HG03025 (cell line): ENCODE data around the gene HGF.

Source experiments
- ATAC-seq: cut with Tn5 transposase; IDR thresholded peaks from one replicate; pipeline ENCODE4 v1.9.1; 2021; ENCODE audit warnings: mild to moderate bottlenecking, moderate library complexity; ENCODE audit not compliant: unreplicated experiment, low FRiP score

Gene HGF

GRCh38 chr7:81776948-81777630 is 7.2 kb upstream of the HGF start:
- no peak for ATAC-seq

DNA sequence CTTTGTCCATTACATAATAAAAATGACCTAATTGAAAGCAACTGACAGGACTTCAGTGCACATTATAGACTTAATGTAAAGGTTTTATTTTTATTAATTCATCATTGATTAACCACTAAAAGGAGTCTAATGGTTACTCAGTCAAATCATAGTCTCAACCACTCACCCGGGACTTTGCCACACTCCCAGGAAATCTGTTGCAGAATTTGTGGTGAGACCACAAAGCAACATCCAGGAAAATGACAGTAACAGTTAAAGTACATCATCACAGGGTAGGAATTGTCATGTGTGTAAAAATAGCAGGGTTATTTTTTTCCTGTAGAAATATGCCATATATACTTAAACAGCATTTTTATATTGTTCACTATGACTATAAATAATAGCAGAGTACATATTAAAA is 6.3 kb upstream of the HGF start:
- no peak for ATAC-seq

DNA sequence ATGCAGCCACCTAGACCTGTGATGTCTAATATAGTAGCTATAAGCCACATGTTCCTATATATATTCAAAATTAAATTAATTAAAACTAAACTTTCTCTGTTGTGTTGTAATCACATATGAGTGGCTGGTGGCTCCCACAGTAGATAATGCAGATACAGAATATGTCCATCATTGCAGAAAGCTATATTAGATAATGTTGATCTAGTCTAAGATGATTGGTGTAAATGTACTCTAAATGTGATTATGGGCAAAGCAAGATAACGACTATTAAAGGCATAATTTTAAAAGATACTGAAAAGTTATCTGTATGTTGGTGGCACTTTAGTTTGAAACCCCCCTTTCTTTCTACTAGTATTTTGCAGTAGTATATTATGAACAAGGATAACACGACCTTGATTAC is 5.7 kb upstream of the HGF start:
- ATAC-seq = no peak

- no peak for ATAC-seq
Measured at GRCh38 chr7:81774551-81774950, 4.7 kb upstream of the HGF start.

DNA sequence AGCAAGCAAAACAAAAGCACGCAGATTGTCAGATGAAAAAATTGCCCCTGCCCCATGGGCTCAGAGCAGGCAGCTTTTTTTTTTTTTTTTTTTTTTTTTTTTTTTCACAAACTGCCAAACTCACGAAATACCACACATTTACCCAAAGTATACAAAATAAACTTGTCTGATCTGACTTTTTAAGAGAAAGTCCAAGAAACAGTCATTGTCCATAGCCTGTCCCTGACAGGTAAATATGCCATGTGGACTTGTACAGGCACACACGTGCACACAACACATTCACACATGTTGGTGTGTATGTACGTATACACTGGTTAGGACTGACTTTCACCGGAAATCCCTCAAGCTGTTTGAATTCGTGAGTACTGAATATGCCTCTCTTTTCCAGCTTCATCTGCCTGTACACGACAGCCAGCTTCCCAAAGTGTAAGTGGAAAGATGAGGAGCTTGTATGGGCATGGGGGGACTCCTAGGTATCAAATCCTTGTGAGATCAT is 929 bp upstream of the HGF start:
- ATAC-seq = no peak

DNA sequence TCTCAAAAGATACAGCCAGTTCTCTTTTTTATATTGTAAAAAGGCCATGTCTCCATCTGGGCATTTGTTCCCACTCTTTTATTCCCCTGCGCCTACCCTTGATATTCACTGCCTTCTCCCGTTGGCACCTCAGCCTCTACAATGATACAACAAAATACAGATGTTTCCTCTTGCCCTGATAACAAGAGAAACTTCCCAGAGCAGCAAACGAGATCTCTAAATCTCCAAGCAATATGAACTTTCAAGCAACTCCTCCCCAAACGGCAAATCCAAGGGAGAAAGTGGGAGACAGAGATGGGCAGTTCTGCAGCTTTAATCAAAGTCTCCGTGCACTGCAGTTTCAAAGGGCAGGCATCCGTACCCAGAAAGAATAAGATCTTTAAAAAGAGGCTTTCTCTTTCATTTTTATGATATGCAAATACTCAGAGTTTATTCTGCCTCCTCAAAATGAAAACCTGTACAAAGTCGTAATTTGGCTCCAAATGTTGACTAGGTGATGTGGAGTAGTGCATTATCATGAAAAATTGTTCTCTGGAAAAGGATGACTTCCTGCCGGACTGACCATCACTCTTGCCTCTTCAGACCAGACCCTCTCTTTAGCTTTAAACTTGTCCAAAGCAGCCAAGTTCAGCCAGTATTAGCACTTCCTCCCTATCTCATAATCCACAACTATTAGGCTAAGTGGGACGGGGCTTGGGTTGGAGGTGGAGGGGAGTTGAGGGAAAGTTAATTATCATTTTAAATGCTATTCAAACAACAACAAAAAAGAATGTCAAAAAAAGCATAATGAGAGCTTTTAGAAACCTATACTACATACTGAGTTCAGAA is 682 bp downstream of the HGF start:
- ATAC-seq = no peak

GRCh38 chr7:81767926-81768325 is 1.9 kb downstream of the HGF start:
- no peak for ATAC-seq

DNA sequence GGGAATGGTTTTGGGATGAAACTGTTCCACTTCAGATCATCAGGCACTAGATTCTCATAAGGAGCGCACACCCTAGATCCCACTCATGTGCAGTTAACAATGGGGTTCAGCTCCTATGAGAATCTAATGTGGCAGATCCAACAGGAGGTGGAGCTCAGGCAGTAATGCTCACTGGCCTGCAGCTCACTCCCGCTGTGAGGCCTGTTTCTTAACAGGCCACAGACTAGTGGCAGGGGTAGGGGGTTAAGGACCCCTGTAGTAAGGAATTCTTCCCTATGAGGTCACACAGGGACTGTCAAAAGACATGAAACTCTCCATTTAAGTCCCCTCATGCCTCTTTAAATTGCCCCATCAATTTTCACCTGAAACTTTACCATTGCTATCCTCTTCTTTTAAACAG is 8.0 kb downstream of the HGF start:
- no peak for ATAC-seq

GRCh38 chr7:81761031-81761430 is 8.8 kb downstream of the HGF start:
- no peak for ATAC-seq

DNA sequence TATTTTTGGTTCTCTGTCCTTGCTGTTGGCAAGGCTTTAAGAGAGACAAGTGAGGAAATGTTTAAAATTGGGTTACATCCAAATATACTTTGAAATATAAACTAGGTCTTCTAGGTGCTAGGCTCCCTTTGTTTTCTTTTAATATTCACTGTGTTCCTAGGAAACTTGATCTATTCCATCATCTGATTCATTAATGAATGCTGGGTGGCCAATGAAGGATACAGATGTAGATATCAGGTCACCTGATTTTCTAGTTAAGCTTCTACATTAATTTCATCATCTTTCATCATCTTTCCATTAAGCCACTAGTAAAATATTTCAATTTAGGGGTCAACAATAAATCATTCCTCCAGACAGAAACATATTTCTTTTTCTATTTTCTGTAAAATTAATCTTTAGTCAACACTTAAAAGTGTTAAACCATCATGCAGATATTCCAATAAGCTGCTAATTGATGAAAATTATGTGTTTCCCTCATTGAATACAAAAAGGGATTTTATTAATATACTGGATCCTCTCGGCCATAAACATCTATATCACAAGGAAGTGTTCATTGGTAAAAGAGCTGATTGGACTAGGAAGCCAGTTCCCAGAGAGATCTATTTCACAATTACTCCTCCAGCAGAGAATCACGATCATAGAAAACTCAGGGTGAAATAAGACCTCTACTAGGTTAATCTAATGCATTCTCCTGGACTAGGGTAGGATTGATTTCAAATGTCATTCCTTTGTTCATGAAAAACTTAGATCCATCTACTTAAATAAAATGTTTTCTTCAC is 14.7 kb downstream of the HGF start:
- no peak for ATAC-seq

GRCh38 chr7:81753392-81753791 is 16.5 kb downstream of the HGF start:
- ATAC-seq = no peak

DNA sequence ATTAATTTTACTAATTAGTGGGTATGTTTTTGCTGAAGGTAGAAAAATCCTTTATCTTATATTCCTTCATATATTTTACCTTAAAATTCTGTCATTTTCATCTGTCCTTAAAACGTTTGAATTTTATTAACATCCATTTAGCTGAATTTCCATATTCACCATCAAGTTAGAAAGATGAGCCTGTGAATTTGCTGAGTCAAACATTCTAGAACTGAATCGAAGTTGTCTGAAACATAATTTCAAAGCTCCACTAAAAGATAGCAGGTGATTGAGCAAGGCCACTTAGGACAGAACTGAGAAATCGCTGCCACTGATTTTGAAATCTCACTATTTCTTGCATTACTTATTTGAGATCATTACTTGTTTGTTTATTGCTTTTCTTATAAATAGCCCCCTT is 17.5 kb downstream of the HGF start:
- ATAC-seq = no peak

- no peak for ATAC-seq
Measured at GRCh38 chr7:81751619-81752317, 18.1 kb downstream of the HGF start.

GRCh38 chr7:81745637-81746036 is 24.2 kb downstream of the HGF start:
- ATAC-seq = no peak

DNA sequence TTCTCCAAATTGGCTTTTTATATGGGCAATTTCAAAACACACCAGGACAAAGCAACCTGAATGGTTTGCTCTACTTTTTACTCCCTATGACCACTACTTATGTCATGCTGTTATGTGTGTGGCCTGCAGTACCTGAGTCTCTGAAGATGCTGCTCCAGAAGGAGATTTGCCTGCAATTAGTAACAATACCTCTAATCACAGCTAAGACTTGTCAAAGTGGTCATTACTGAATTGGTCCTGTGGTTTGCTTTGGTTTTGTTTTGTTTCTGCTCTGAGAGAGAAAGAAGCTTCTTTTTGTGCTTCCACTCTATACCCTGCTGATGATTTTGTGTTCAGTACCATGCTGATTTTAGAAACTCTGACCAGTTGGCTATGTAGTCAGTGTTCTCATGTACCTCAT is 25.5 kb downstream of the HGF start:
- no peak for ATAC-seq

DNA sequence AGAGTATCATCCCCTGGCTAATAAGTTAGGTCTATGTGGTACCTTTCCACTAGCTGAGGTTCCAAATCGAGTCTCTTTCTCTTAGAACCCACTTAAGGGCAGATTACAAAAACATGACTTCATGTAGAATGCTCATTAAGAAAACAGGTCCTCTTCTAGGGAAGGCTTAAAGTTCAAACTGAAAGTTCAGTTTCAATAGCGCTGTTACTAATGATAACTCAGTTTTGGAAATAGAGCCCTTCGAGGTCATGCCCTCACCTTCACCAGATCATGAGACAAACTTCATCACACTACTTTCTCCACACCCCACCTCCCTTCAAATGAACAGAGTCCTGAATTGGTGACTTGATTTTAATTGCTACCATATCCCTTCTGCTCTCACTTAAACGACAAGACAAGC is 26.2 kb downstream of the HGF start:
- ATAC-seq = no peak

DNA sequence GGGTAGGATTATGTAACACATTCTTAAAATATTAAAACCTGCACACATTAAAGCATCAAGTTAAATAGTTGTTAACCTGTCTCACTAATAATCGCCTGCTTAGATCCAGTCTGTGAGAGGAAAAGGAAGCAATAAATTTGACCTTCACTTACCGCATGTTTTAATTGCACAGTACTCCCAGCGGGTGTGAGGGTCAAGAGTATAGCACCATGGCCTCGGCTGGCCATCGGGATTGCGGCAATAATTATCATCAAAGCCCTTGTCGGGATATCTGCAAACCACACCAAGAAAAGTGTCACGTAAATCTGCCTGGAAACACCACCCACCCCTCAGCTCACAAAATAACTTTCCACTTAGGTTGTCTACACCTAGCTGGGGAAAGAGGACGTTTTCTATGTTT is 26.6 kb downstream of the HGF start:
- no peak for ATAC-seq

DNA sequence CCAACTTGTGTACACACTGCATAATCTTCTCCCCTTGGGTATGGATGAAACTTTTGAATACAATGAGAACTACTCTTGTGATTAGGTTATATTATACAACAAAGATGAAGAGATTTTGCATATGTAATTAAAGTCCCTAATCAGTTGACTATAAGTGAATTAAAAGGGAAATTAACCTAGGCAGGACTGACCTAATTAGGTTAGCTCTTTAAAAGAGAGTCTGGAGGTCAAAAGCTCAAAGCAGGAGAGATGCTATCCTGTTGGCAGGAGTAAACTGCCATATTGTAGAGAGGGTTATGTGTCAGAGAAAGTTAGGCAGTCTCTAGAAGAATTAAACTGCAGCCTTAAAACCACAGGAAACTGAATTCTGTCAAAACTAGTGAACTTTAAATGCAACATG is 29.4 kb downstream of the HGF start:
- no peak for ATAC-seq

- no peak for ATAC-seq
Measured at GRCh38 chr7:81736091-81736490, 33.8 kb downstream of the HGF start.

GRCh38 chr7:81725812-81726127 is 44.1 kb downstream of the HGF start:
- no peak for ATAC-seq
